OCI-LY3 (cell line): ENCODE data around the gene BACH2.

Experiments used
- H2AFZ ChIP-seq: fragments of 200-600, 300-600 bp; shearing (Covaris generic); 2 replicates; pipeline ENCODE4 v1.6.0; 2014; ENCODE audit warnings: antibody characterized with exemption, low read depth, low read length
- H3K27ac ChIP-seq: fragments of 200-600, 300-600 bp; sonication (generic); 2 replicates; pipeline ENCODE4 v1.5.1; 2014; ENCODE audit warnings: mild to moderate bottlenecking, low read length, moderate library complexity, mixed read lengths
- H3K27me3 ChIP-seq: fragments of 200-600, 300-600 bp; sonication (generic); 2 replicates; pipeline ENCODE4 v1.6.1; 2014; ENCODE audit warnings: low read depth, low read length, mixed read lengths
- H3K36me3 ChIP-seq: fragments of 200-600, 300-600 bp; sonication (generic); replicated peaks from 2 replicates; pipeline ENCODE3; 2014; ENCODE audit warnings: low read depth, low read length, mixed read lengths
- H3K4me1 ChIP-seq: fragments of 300-600, 200-600 bp; sonication (generic); 2 replicates; pipeline ENCODE4 v1.6.1; 2014; ENCODE audit warnings: low read length, mixed read lengths
- H3K4me2 ChIP-seq: fragments of 200-600, 300-600 bp; sonication (generic); 2 replicates; pipeline ENCODE4 v1.6.1; 2014; ENCODE audit warnings: low read length, mixed read lengths
- H3K4me3 ChIP-seq: fragments of 300-600, 200-600 bp; sonication (generic); 2 replicates; pipeline ENCODE4 v1.5.1; 2014; ENCODE audit warnings: antibody characterized with exemption, mild to moderate bottlenecking, low read length, moderate library complexity
- H3K79me2 ChIP-seq: fragments of 300-600, 200-600 bp; shearing (Covaris generic); 2 replicates; pipeline ENCODE4 v1.6.1; 2014; ENCODE audit warnings: mild to moderate bottlenecking, low read length, mixed read lengths
- H3K9ac ChIP-seq: fragments of 300-600, 200-600 bp; shearing (Covaris generic); 2 replicates; pipeline ENCODE4 v1.6.0; 2014; ENCODE audit warnings: mild to moderate bottlenecking, low read length, moderate library complexity
- H3K9me3 ChIP-seq: fragments of 200-600, 300-600 bp; shearing (Covaris generic); 2 replicates; pipeline ENCODE4 v1.6.1; 2014; ENCODE audit warnings: low read length, mixed read lengths; ENCODE audit not compliant: insufficient read depth
- H4K20me1 ChIP-seq: fragments of 200-600, 300-600 bp; sonication (generic); 2 replicates; pipeline ENCODE4 v1.6.1; 2016; ENCODE audit warnings: low read length, mixed read lengths; ENCODE audit not compliant: insufficient read depth
- CTCF ChIP-seq: fragments of 200-600, 300-600 bp; sonication (generic); IDR thresholded peaks from 2 replicates; pipeline ENCODE4 v1.5.1; 2014; ENCODE audit warnings: antibody characterized with exemption, low read length, low read depth
- EZH2phosphoT487 ChIP-seq: fragments of 200-600 bp; shearing (Covaris generic); IDR thresholded peaks from 2 replicates; pipeline ENCODE4 v1.6.1; 2018; ENCODE audit warnings: antibody characterized with exemption, mixed run types, low read depth

Gene BACH2

GRCh38 chr6:90278129-90278528, 18.5 kb downstream of the BACH2 start:
- Histone ChIP-seq H4K20me1 (no peaks in the 10 kb centered on the region), H3K9ac (no peak overlapping the region), H3K4me1 (peaks cover 9% of the 10 kb centered on the region; the same call in 1 of the 2 replicates), H3K27ac (no peak overlapping the region), H3K79me2 (no peaks in the 10 kb centered on the region), H3K9me3 (no peaks in the 10 kb centered on the region), H3K27me3 (peaks cover 67% of the 10 kb centered on the region), H3K36me3 (no peaks in the 10 kb centered on the region), H3K4me3 (no peak overlapping the region), H3K4me2 (no peak overlapping the region), H2AFZ (no peak overlapping the region)
- no peak for TF ChIP-seq EZH2phosphoT487
- no peak for TF ChIP-seq CTCF

- Histone ChIP-seq H2AFZ (no peak overlapping the region), H3K4me1 (peaks cover 9% of the 10 kb centered on the region; the same call in 1 of the 2 replicates), H3K27me3 (peaks cover 62% of the 10 kb centered on the region), H3K27ac (no peak overlapping the region), H3K79me2 (no peaks in the 10 kb centered on the region), H3K9me3 (no peaks in the 10 kb centered on the region), H3K36me3 (no peaks in the 10 kb centered on the region), H4K20me1 (no peaks in the 10 kb centered on the region), H3K4me2 (no peak overlapping the region), H3K9ac (no peak overlapping the region), H3K4me3 (no peak overlapping the region)
- TF ChIP-seq CTCF = no peak
- TF ChIP-seq EZH2phosphoT487 = no peak
These were observed 19.2 kb downstream of the BACH2 start for GRCh38 chr6:90277302-90278011.

GRCh38 chr6:90274451-90275030, 22.1 kb downstream of the BACH2 start:
- Histone ChIP-seq H3K27ac (no peak overlapping the region), H3K9ac (no peak overlapping the region; the same call in 1 of the 2 replicates), H3K79me2 (no peaks in the 10 kb centered on the region), H3K4me3 (peak overlapping the region; percentile 25; the same call in 1 of the 2 replicates), H3K4me1 (peaks cover 9% of the 10 kb centered on the region; the same call in 1 of the 2 replicates), H3K36me3 (no peaks in the 10 kb centered on the region), H3K4me2 (peak overlapping the region; percentile 40), H3K27me3 (peaks cover 37% of the 10 kb centered on the region), H4K20me1 (no peaks in the 10 kb centered on the region), H3K9me3 (no peaks in the 10 kb centered on the region), H2AFZ (no peak overlapping the region; the same call in 1 of the 2 replicates)
- TF ChIP-seq EZH2phosphoT487 = no peak
- peak; percentile 40 for TF ChIP-seq CTCF

GRCh38 chr6:90273863-90274262, 22.8 kb downstream of the BACH2 start:
- H4K20me1 ChIP-seq = no peaks in the 10 kb centered on the region
- H3K9ac ChIP-seq = no peak overlapping the region
- no peak overlapping the region for H3K27ac ChIP-seq
- H3K79me2 ChIP-seq = no peaks in the 10 kb centered on the region
- peaks cover 11% of the 10 kb centered on the region; the same call in 1 of the 2 replicates for H3K4me1 ChIP-seq
- H3K4me2 ChIP-seq = no peak overlapping the region
- TF ChIP-seq EZH2phosphoT487 (no peak), CTCF (no peak)
- no peaks in the 10 kb centered on the region for H3K9me3 ChIP-seq
- H3K36me3 ChIP-seq = no peaks in the 10 kb centered on the region
- H3K4me3 ChIP-seq = no peak overlapping the region
- peaks cover 38% of the 10 kb centered on the region for H3K27me3 ChIP-seq
- H2AFZ ChIP-seq = no peak overlapping the region
